Peyer's patch (tissue), 4 donors: ENCODE data around the gene ZNF791.

Source experiments
- POLR2A ChIP-seq, 2 donors: fragments of 450-650 bp; IDR thresholded peaks; one replicate each; pipeline ENCODE4 v1.5.1; 2017; ENCODE audit warnings: antibody characterized with exemption in 2 of 2, mild to moderate bottlenecking in 2 of 2, moderate library complexity in 2 of 2
- TF ChIP-seq, protein P1 (sequence below), 6 experiments: fragments of 450-650 bp in 4 of 6; fragments of 200-600 bp in 2 of 6; sonication (generic) in 1 of 6; IDR thresholded peaks; one replicate each; pipeline ENCODE4 v1.5.1; 2017 to 2019; ENCODE audit warnings: antibody characterized with exemption in 6 of 6, mild to moderate bottlenecking in 3 of 6, moderate library complexity in 1 of 6

DNA sequence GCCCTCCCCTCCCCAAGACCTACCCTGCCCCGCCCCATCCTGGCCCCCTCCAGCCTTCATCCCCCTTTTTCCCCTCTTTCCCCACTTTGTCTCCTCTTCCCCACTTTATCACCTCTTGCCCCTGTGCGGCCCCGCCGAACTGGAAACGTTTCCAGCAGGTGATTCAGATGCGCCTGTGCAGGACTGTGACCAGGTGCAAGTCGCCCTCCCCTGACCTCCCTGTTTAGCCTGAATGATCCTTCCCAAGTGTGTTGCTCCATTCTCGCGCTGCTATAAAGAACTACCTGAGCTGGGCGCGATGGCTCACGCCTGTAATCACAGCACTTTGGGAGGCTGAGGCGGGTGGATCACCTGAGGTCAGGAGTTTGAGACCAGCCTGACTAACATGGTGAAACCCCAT is 25.9 kb downstream of the ZNF791 start:
- TF ChIP-seq, protein P1, sequence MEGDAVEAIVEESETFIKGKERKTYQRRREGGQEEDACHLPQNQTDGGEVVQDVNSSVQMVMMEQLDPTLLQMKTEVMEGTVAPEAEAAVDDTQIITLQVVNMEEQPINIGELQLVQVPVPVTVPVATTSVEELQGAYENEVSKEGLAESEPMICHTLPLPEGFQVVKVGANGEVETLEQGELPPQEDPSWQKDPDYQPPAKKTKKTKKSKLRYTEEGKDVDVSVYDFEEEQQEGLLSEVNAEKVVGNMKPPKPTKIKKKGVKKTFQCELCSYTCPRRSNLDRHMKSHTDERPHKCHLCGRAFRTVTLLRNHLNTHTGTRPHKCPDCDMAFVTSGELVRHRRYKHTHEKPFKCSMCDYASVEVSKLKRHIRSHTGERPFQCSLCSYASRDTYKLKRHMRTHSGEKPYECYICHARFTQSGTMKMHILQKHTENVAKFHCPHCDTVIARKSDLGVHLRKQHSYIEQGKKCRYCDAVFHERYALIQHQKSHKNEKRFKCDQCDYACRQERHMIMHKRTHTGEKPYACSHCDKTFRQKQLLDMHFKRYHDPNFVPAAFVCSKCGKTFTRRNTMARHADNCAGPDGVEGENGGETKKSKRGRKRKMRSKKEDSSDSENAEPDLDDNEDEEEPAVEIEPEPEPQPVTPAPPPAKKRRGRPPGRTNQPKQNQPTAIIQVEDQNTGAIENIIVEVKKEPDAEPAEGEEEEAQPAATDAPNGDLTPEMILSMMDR (IDR thresholded peaks at IDR 0.05) = no peak
- no peak for TF ChIP-seq POLR2A (IDR thresholded peaks at IDR 0.05)
